HepG2 (cell line): Measurements from ENCODE around the gene ANKRD60. TPM values are rescaled to one million over a fixed set of nuclear protein-coding genes. Genes with fewer than 3 reads are reported as not detected.

Experiments
- AFF4 ChIP-seq: sonication (generic); formaldehyde crosslinking; IDR thresholded peaks from 2 replicates; pipeline ENCODE4 v1.4.0; 2020; ENCODE audit warnings: missing genetic modification reagents
- AGO1 ChIP-seq: fragments of 200-400 bp; formaldehyde crosslinking; IDR thresholded peaks from 2 replicates; pipeline ENCODE4 v1.6.1; 2017; ENCODE audit warnings: mild to moderate bottlenecking, low read depth, low read length, moderate library complexity; ENCODE audit not compliant: poor library complexity, severe bottlenecking
- CEBPB ChIP-seq: IDR thresholded peaks from 2 replicates; pipeline ENCODE4 v1.6.1; 2011; ENCODE audit warnings: low read depth, low read length, improper control_type of control experiment, borderline replicate concordance
- HNF1B ChIP-seq: sonication (generic); formaldehyde crosslinking; IDR thresholded peaks from 2 replicates; pipeline ENCODE4 v1.5.1; 2020; ENCODE audit warnings: mild to moderate bottlenecking, moderate library complexity, missing genetic modification reagents
- HOXD1 ChIP-seq: sonication (generic); formaldehyde crosslinking; IDR thresholded peaks from 2 replicates; pipeline ENCODE4 v1.5.0; 2020; ENCODE audit warnings: missing genetic modification reagents
- IRX3 ChIP-seq: sonication (generic); formaldehyde crosslinking; IDR thresholded peaks from 2 replicates; pipeline ENCODE4 v1.8.1; 2023; ENCODE audit warnings: mild to moderate bottlenecking, low read depth, missing genetic modification reagents, borderline replicate concordance
- ONECUT2 ChIP-seq: sonication (generic); formaldehyde crosslinking; IDR thresholded peaks from 2 replicates; pipeline ENCODE4 v1.4.0; 2020; ENCODE audit warnings: missing genetic modification reagents
- PAX8 ChIP-seq: sonication (generic); formaldehyde crosslinking; IDR thresholded peaks from 2 replicates; pipeline ENCODE4 v1.8.0; 2022; ENCODE audit warnings: mild to moderate bottlenecking, missing genetic modification reagents, borderline replicate concordance
- SNAPC5 ChIP-seq: sonication (generic); formaldehyde crosslinking; IDR thresholded peaks from 2 replicates; pipeline ENCODE4 v1.8.1; 2023; ENCODE audit warnings: mild to moderate bottlenecking, missing genetic modification reagents, borderline replicate concordance
- SOX13 ChIP-seq, 3 experiments: fragments of 450-650 bp in 1 of 3; sonication (generic) in 1 of 3; formaldehyde crosslinking in 1 of 3; IDR thresholded peaks in 2 of 3; conservative IDR thresholded peaks in 1 of 3; 2 replicates each; pipeline versions ENCODE4 v1.5.0 to v1.6.1; 2016 to 2020; ENCODE audit warnings: antibody characterized with exemption in 1 of 3, mild to moderate bottlenecking in 1 of 3, missing compliant biosample characterization in 1 of 3, missing genetic modification reagents in 1 of 3, moderate library complexity in 1 of 3
- YEATS4 ChIP-seq: sonication (generic); formaldehyde crosslinking; IDR thresholded peaks from 2 replicates; pipeline ENCODE4 v1.4.0; 2020; ENCODE audit warnings: missing genetic modification reagents, borderline replicate concordance
- ZBTB3 ChIP-seq: sonication (generic); formaldehyde crosslinking; IDR thresholded peaks from 2 replicates; pipeline ENCODE4 v1.4.0; 2020; ENCODE audit warnings: low read depth, mild to moderate bottlenecking, moderate library complexity, missing genetic modification reagents, borderline replicate concordance
- ZIK1 ChIP-seq: sonication (generic); formaldehyde crosslinking; IDR thresholded peaks from 2 replicates; pipeline ENCODE4 v1.5.0; 2020; ENCODE audit warnings: mild to moderate bottlenecking, low read depth, missing genetic modification reagents, borderline replicate concordance
- ZNF136 ChIP-seq: sonication (generic); formaldehyde crosslinking; IDR thresholded peaks from 2 replicates; pipeline ENCODE4 v1.8.1; 2022; ENCODE audit warnings: low read depth, mild to moderate bottlenecking, moderate library complexity, missing genetic modification reagents
- ZNF275 ChIP-seq: sonication (generic); formaldehyde crosslinking; IDR thresholded peaks from 2 replicates; pipeline ENCODE4 v1.8.0; 2022; ENCODE audit warnings: missing genetic modification reagents, mild to moderate bottlenecking, inconsistent platforms, borderline replicate concordance
- ZNF501 ChIP-seq: sonication (generic); formaldehyde crosslinking; IDR thresholded peaks from 2 replicates; pipeline ENCODE4 v1.5.1; 2020; ENCODE audit warnings: mild to moderate bottlenecking, moderate library complexity, missing genetic modification reagents
- ZNF772 ChIP-seq: sonication (generic); formaldehyde crosslinking; IDR thresholded peaks from 2 replicates; pipeline ENCODE4 v1.5.0; 2020; ENCODE audit warnings: mild to moderate bottlenecking, missing genetic modification reagents
- ZSCAN29 ChIP-seq: sonication (generic); formaldehyde crosslinking; conservative IDR thresholded peaks from 2 replicates; pipeline ENCODE4 v1.4.0; 2020; ENCODE audit warnings: mild to moderate bottlenecking, missing genetic modification reagents
- polyA plus RNA-seq, 8 experiments: library from polyadenylated mRNA; depleted of rRNA in 3 of 8; stranded (reverse) in 7 of 8; unstranded in 1 of 8; fragments of >200 nt; fragmentation: Illumina TruSeq in 4 of 8; extraction: Trizol in 4 of 8; gene quantifications; 2 replicates each; pipeline versions ENCODE4 v1.2.1 to v1.2.3, GENCODE V29; 2011 to 2016; ENCODE audit warnings: low read depth in 4 of 8, missing spikeins in 1 of 8, mixed read lengths in 1 of 8; ENCODE audit not compliant: insufficient read depth in 1 of 8
- total RNA-seq, 5 experiments: library from RNA; depleted of rRNA; stranded (reverse); fragments of >200 nt; fragmentation: Illumina TruSeq; extraction: Trizol; gene quantifications; 2 replicates each; pipeline ENCODE4 v1.2.3, GENCODE V29; 2016; ENCODE audit warnings: low read depth in 1 of 5

The ANKRD60 gene
- total and polyA plus RNA-seq, 2 of the 13 experiments (the other 11 are each of a cell fraction or from before 2014, with no cell fraction given), result not detected

- TF ChIP-seq ZIK1 (CRISPR knock-in tag), result 0 out of 2 replicates have a peak, but pooled peaks have one; percentile 44
- TF ChIP-seq ZNF772 (CRISPR knock-in tag), result no peak
- peak; percentile 80 for TF ChIP-seq ZNF501 (CRISPR knock-in tag)
- TF ChIP-seq AGO1, result peak; percentile 71
- TF ChIP-seq SOX13 (IDR thresholded peaks at IDR 0.05), result no peak
- no peak for TF ChIP-seq SOX13 (CRISPR knock-in tag; conservative IDR thresholded peaks at IDR 0.05 in 1 of 2, IDR thresholded peaks at IDR 0.05 in 1 of 2)
- 0 out of 2 replicates have a peak, but pooled peaks have one; percentile 65 for TF ChIP-seq ZNF136 (CRISPR knock-in tag)
- no peak for TF ChIP-seq AFF4
- no peak for TF ChIP-seq CEBPB
- no peak for TF ChIP-seq YEATS4 (CRISPR knock-in tag)
- TF ChIP-seq IRX3 (CRISPR knock-in tag), result no peak
- no peak for TF ChIP-seq HOXD1 (CRISPR knock-in tag)
- TF ChIP-seq PAX8, result no peak
- TF ChIP-seq ZSCAN29 (CRISPR knock-in tag), result no peak
- no peak for TF ChIP-seq SNAPC5
- no peak for TF ChIP-seq ONECUT2 (CRISPR knock-in tag)
- peak; percentile 51; the same call in 1 of the 2 replicates for TF ChIP-seq HNF1B
- no peak for TF ChIP-seq ZNF275 (CRISPR knock-in tag)
- TF ChIP-seq ZBTB3, result no peak
Observed at GRCh38 chr20:58179432-58180099, 48.9 kb downstream of the ANKRD60 start (continued).
